ENCODE measurements around the gene CYS1. TPM values are rescaled to one million over a fixed set of nuclear protein-coding genes. Genes with fewer than 3 reads are reported as not detected.

The CYS1 gene
- polyA plus RNA-seq, 1 donor from 2014 or later, result not detected

GRCh38 chr2:10043906-10044601 is 36.2 kb downstream of the CYS1 start:
- peak overlapping the region; percentile 75 for H3K9ac ChIP-seq (ENCODE audit: low read length)
- no peaks in the 10 kb centered on the region for H3F3A ChIP-seq (ENCODE audit: insufficient read depth, low read length, poor library complexity, severe bottlenecking)
- H4K20me1 ChIP-seq (ENCODE audit: insufficient read depth), result no peaks in the 10 kb centered on the region
- no peak overlapping the region for H2AFZ ChIP-seq (ENCODE audit: low read depth, low read length)
- H3K27ac ChIP-seq (ENCODE audit: low read length), result no peak overlapping the region
- H3K9me3 ChIP-seq (ENCODE audit: low read length), result no peaks in the 10 kb centered on the region
- H3K27me3 ChIP-seq (ENCODE audit: insufficient read depth, low read depth, low read length), result no peaks in the 10 kb centered on the region
- H3K4me2 ChIP-seq (ENCODE audit: low read length), result no peak overlapping the region
- no peaks in the 10 kb centered on the region for H3K9me2 ChIP-seq (ENCODE audit: insufficient read depth, low read length)
- H3K4me3 ChIP-seq (ENCODE audit: low read length), result peak overlapping the region; percentile 62
- TF ChIP-seq TAF1 (IDR thresholded peaks at IDR 0.05; ENCODE audit: low read depth) (no peak), EP300 (conservative IDR thresholded peaks at IDR 0.05; ENCODE audit: poor library complexity, severe bottlenecking) (no peak), RAD21 (conservative IDR thresholded peaks at IDR 0.05) (no peak), EZH2 (IDR thresholded peaks at IDR 0.05; ENCODE audit: borderline replicate concordance, insufficient read depth, low read length, poor library complexity, severe bottlenecking) (no peak), CTCF (IDR thresholded peaks at IDR 0.05; ENCODE audit: poor library complexity, severe bottlenecking) (no peak), MXI1 (conservative IDR thresholded peaks at IDR 0.05; ENCODE audit: poor library complexity, severe bottlenecking) (no peak), REST (IDR thresholded peaks at IDR 0.05; ENCODE audit: borderline replicate concordance) (no peak), POLR2AphosphoS5 (IDR thresholded peaks at IDR 0.05) (no peak), SMC3 (conservative IDR thresholded peaks at IDR 0.05; ENCODE audit: poor library complexity) (no peak)
- H3K36me3 ChIP-seq (ENCODE audit: insufficient read depth, low read length), result no peaks in the 10 kb centered on the region
- H3K79me2 ChIP-seq (replicated peaks; ENCODE audit: insufficient read depth, low read length), result no peaks in the 10 kb centered on the region

- H3K9me3 ChIP-seq (ENCODE audit: low read length), result no peaks in the 10 kb centered on the region
- peak within 1 kb of the TSS; percentile 75 for H3K9ac ChIP-seq (ENCODE audit: low read length)
- H3K27ac ChIP-seq (ENCODE audit: low read length), result no peak within 1 kb of the TSS
- no peaks in the 10 kb centered on the region for H3K27me3 ChIP-seq (ENCODE audit: insufficient read depth, low read depth, low read length)
- TF ChIP-seq EP300 (conservative IDR thresholded peaks at IDR 0.05; ENCODE audit: poor library complexity, severe bottlenecking) (no peak), TAF1 (IDR thresholded peaks at IDR 0.05; ENCODE audit: low read depth) (no peak), MXI1 (conservative IDR thresholded peaks at IDR 0.05; ENCODE audit: poor library complexity, severe bottlenecking) (peak; percentile 72), CTCF (IDR thresholded peaks at IDR 0.05; ENCODE audit: poor library complexity, severe bottlenecking) (no peak)
- H3K36me3 ChIP-seq (ENCODE audit: insufficient read depth, low read length), result no peaks in the 10 kb centered on the region
- no peaks in the 10 kb centered on the region for H3K79me2 ChIP-seq (replicated peaks; ENCODE audit: insufficient read depth, low read length)
- peak within 1 kb of the TSS; percentile 63 for H3K4me3 ChIP-seq (ENCODE audit: low read length)
- H3K4me2 ChIP-seq (ENCODE audit: low read length), result peak within 1 kb of the TSS; percentile 36
- no peaks in the 10 kb centered on the region for H3F3A ChIP-seq (ENCODE audit: insufficient read depth, low read length, poor library complexity, severe bottlenecking)
- H3K9me2 ChIP-seq (ENCODE audit: insufficient read depth, low read length), result no peaks in the 10 kb centered on the region
- no peaks in the 10 kb centered on the region for H4K20me1 ChIP-seq (ENCODE audit: insufficient read depth)
- H2AFZ ChIP-seq (ENCODE audit: low read depth, low read length), result no peak within 1 kb of the TSS
These were observed 36.8 kb downstream of the CYS1 start, which contains the start of gene KLF11 for GRCh38 chr2:10043256-10043905. TSS of gene KLF11 (plus strand) at chr2:10043550. CDS start at chr2:10043717, 167 bp downstream.

Measured in neural cell (in vitro differentiated cells).